Measurements from ENCODE around the gene ZNF445. TPM values are rescaled to one million over a fixed set of nuclear protein-coding genes. Genes with fewer than 3 reads are reported as not detected.
"Not testable (repeated sequence)": the region's sequence is repeated elsewhere in the genome, so short reads cannot be mapped to it uniquely, and the experiment has no call there.

The ZNF445 gene
- total RNA-seq, 2 donors from 2014 or later = 11.5 to 14.6 TPM

- Histone ChIP-seq H3K4me3 (no peak overlapping the region), H3K9me3 (no peaks in the 10 kb centered on the region), H3K36me3 (peaks cover 3% of the 10 kb centered on the region), H3K27ac (no peak overlapping the region), H3K27me3 (no peaks in the 10 kb centered on the region), H3K4me1 (no peaks in the 10 kb centered on the region), H3K9ac (ENCODE audit: low read depth in 2 of 2, low read length in 2 of 2) (no peak overlapping the region)
- intact Hi-C loops (cut with DNase I) = no loop called here
- TF ChIP-seq CTCF (IDR thresholded peaks at IDR 0.05) = no peak
- DNase-seq = no peak
Measured at GRCh38 chr3:44506961-44507360, 29.5 kb upstream of the ZNF445 start.

- intact Hi-C loops (cut with DNase I) = no loop called here
- DNase-seq = no peak
- Histone ChIP-seq H3K4me1 (no peaks in the 10 kb centered on the region), H3K9me3 (no peaks in the 10 kb centered on the region), H3K9ac (ENCODE audit: low read depth in 2 of 2, low read length in 2 of 2) (no peak overlapping the region), H3K27ac (no peak overlapping the region), H3K4me3 (no peak overlapping the region), H3K36me3 (peaks cover 7% of the 10 kb centered on the region), H3K27me3 (no peaks in the 10 kb centered on the region)
- no peak for TF ChIP-seq CTCF (IDR thresholded peaks at IDR 0.05)
Measured at GRCh38 chr3:44506556-44506955, 29.1 kb upstream of the ZNF445 start.

GRCh38 chr3:44504566-44504965 lies 27.1 kb upstream of the ZNF445 start:
- Histone ChIP-seq H3K27me3 (no peaks in the 10 kb centered on the region), H3K4me3 (no peak overlapping the region), H3K9me3 (no peaks in the 10 kb centered on the region), H3K36me3 (peaks cover 11% of the 10 kb centered on the region), H3K9ac (ENCODE audit: low read depth in 2 of 2, low read length in 2 of 2) (no peak overlapping the region), H3K4me1 (no peaks in the 10 kb centered on the region), H3K27ac (no peak overlapping the region)
- intact Hi-C loops (cut with DNase I) = no loop called here
- no peak for TF ChIP-seq CTCF (IDR thresholded peaks at IDR 0.05)
- no peak for DNase-seq

DNA sequence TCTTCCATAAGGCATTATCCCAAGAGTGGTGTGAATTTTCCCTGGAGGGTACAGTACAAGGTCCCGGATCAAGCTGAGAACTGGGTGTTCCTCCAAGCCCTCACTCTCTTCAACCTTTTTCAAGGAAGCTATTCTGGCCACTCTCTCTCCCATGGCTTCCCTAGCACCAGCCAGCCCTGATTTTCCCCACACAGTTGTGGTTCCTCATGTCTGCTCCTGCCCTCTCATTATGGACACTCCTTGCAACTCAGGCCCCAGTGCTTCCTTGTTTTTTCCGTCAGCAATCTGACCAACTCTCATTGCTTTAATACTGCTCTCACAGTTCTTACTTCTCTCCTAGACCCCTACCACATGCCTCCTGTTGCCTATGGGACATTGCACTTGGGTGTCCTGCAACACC lies 25.7 kb upstream of the ZNF445 start:
- H3K9me3 ChIP-seq; H3K4me3 ChIP-seq; H3K27ac ChIP-seq; intact Hi-C loops (cut with DNase I); H3K4me1 ChIP-seq; DNase-seq; H3K9ac ChIP-seq (ENCODE audit: low read depth in 2 of 2, low read length in 2 of 2); H3K27me3 ChIP-seq: not testable (repeated sequence)
- peaks cover 13% of the 10 kb centered on the region for H3K36me3 ChIP-seq

GRCh38 chr3:44501971-44502370 lies 24.5 kb upstream of the ZNF445 start:
- no peaks in the 10 kb centered on the region for H3K4me1 ChIP-seq
- no peak overlapping the region for H3K9ac ChIP-seq (ENCODE audit: low read depth in 2 of 2, low read length in 2 of 2)
- no peak overlapping the region for H3K27ac ChIP-seq
- H3K36me3 ChIP-seq = peaks cover 13% of the 10 kb centered on the region
- H3K9me3 ChIP-seq = no peaks in the 10 kb centered on the region
- intact Hi-C loops (cut with DNase I) = no loop called here
- TF ChIP-seq CTCF (IDR thresholded peaks at IDR 0.05) = no peak
- no peak for DNase-seq
- H3K27me3 ChIP-seq = no peaks in the 10 kb centered on the region
- H3K4me3 ChIP-seq = no peak overlapping the region

DNA sequence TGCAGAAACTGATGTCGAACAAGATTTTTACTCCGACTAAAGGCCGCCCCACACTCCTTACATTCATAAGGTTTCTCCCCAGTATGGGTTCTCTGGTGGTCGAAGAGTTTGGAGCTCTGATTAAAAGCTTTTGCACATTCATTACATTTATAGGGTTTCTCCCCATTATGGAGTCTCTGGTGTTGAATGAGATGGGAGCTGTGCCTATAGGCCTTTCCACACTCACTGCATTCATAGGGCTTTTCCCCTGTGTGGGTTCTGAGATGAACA lies 22.4 kb upstream of the ZNF445 start:
- not testable (repeated sequence) for H3K9me3 ChIP-seq
- H3K36me3 ChIP-seq = peaks cover 13% of the 10 kb centered on the region

More for the DNA sequence above, 22.4 kb upstream of the ZNF445 start:
- H3K9ac ChIP-seq (ENCODE audit: low read depth in 2 of 2, low read length in 2 of 2); intact Hi-C loops (cut with DNase I); H3K27me3 ChIP-seq; H3K27ac ChIP-seq; DNase-seq; H3K4me1 ChIP-seq; H3K4me3 ChIP-seq: not testable (repeated sequence)
